NCI-H82 treated with DMSO at 0.1 percent for 48 hours (cell line): ENCODE results near the gene STAC3.

Experiments used
- DNase-seq: peaks from one replicate; lab custom pipeline; 2025; ENCODE audit not compliant: unreplicated experiment; lab: John Stamatoyannopoulos, UW

The STAC3 gene

GRCh38 chr12:57223191-57224165 is 27.5 kb downstream of the STAC3 start:
- no peak for DNase-seq

- no peak for DNase-seq
Measured at GRCh38 chr12:57222286-57223190, 28.4 kb downstream of the STAC3 start.

- DNase-seq, result no peak
Measured at GRCh38 chr12:57221169-57221917, 29.6 kb downstream of the STAC3 start.

GRCh38 chr12:57220770-57221168 is 30.2 kb downstream of the STAC3 start:
- no peak for DNase-seq

GRCh38 chr12:57219993-57220754 is 30.8 kb downstream of the STAC3 start:
- no peak for DNase-seq

- DNase-seq, result peak; percentile 96
Measured at GRCh38 chr12:57219205-57219992, 31.6 kb downstream of the STAC3 start.

GRCh38 chr12:57218030-57218853 is 32.7 kb downstream of the STAC3 start:
- no peak for DNase-seq

GRCh38 chr12:57216921-57217879 is 33.8 kb downstream of the STAC3 start:
- no peak for DNase-seq

GRCh38 chr12:57216014-57216911 is 34.7 kb downstream of the STAC3 start, which contains the start of gene NXPH4:
TSS of gene NXPH4 (plus strand) at chr12:57216794. CDS start at chr12:57216970, 176 bp downstream.
- no peak for DNase-seq

GRCh38 chr12:57215668-57216013 is 35.3 kb downstream of the STAC3 start:
- no peak for DNase-seq

- DNase-seq, result no peak
Measured at GRCh38 chr12:57215065-57215464, 35.9 kb downstream of the STAC3 start.

GRCh38 chr12:57214398-57214781 is 36.6 kb downstream of the STAC3 start:
- peak; percentile 71 for DNase-seq

- no peak for DNase-seq
Measured at GRCh38 chr12:57213763-57214397, 37.1 kb downstream of the STAC3 start.

GRCh38 chr12:57213058-57213715 is 37.8 kb downstream of the STAC3 start:
- peak; percentile 35 for DNase-seq

GRCh38 chr12:57212701-57213057 is 38.3 kb downstream of the STAC3 start:
- no peak for DNase-seq
